Measurements from ENCODE around the gene HSPD1. TPM values are rescaled to one million over a fixed set of nuclear protein-coding genes. Genes with fewer than 3 reads are reported as not detected.

Gene HSPD1
- total and polyA plus RNA-seq, 9 of the 15 experiments (the other 6 are each of a cell fraction or from before 2014, with no cell fraction given), result 398 to 1,014 (median 622) TPM

DNA sequence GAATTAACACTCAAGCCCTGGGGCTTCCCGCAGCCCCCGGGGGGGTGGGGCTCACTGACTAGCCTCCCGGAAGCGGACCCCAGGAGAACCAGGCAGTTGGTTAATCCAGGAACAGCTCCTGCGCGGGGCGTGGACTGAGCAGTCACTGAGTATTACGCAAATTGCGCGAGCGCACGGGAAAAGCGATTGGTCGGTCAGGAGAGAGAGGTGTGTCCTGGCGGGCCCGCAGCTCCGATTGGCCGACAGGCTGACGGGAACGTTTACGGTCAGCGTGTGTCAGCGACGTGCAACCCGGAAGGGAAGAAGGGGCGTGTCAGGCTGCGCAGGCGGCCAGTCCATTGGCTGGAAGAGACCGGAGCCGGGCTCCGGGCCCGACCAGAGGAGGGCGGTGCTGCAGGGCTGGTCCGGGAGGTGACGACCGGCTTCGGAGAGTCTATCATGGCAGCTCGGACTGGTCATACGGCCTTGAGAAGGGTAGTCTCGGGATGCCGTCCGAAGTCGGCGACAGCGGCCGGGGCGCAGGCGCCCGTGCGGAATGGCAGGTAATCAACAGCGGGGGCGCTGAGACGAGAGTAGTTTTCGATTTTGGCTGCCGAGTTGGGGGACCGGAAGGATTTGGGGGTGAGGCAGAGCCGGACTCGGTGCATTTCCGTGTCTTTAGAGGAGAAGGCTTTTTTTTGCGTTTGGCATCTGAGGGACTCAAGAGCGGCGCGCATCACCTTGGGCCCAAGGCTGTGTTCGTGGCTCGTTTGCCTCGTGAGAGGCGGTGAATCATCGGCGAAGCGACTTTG, 46.3 kb downstream of the HSPD1 start, which contains the start of gene COQ10B:
COQ10B (plus strand) TSS at position 430 of the 791 bp plus-strand sequence; CDS start at position 439, 9 bp downstream.
- Histone ChIP-seq H3K79me2 (ENCODE audit: control insufficient read depth, insufficient read depth, low read length) (peaks cover 45% of the 10 kb centered on the region), H3K4me3 (peak within 1 kb of the TSS; percentile 97), H3K9me1 (ENCODE audit: control insufficient read depth, insufficient read depth, low read length) (no peaks in the 10 kb centered on the region), H3K36me3 (ENCODE audit: control insufficient read depth, insufficient read depth, low read length) (peaks cover 4% of the 10 kb centered on the region; the same call in 1 of the 3 replicates), H4K20me1 (replicated peaks; ENCODE audit: control insufficient read depth, insufficient read depth, low read length) (no peaks in the 10 kb centered on the region), H3K9ac (ENCODE audit: insufficient read depth in 1 of 2, low read depth in 2 of 2, low read length in 2 of 2) (peak within 1 kb of the TSS; percentile 98 to 99), H3K4me1 (replicated peaks in 1 of 2; ENCODE audit: control insufficient read depth in 2 of 2, insufficient read depth in 2 of 2, low read length in 2 of 2) (peaks cover 0 to 3% of the 10 kb centered on the region in 2 experiments; a peak in 3 of 5 replicates), H3K27me3 (ENCODE audit: control insufficient read depth in 2 of 2, insufficient read depth in 2 of 2, low read length in 2 of 2) (no peaks in the 10 kb centered on the region), H2AFZ (ENCODE audit: low read depth, low read length) (peak within 1 kb of the TSS; percentile 93), H3K27ac (ENCODE audit: extremely low read depth, low read depth, low read length) (peak within 1 kb of the TSS; percentile 99), H3K9me3 (replicated peaks; ENCODE audit: control insufficient read depth, insufficient read depth, low read depth, low read length) (no peaks in the 10 kb centered on the region), H3K4me2 (ENCODE audit: insufficient read depth, low read length) (peak within 1 kb of the TSS; percentile 97)
- peak; percentile 98 for ATAC-seq
- peak; percentile 98 for FAIRE-seq
- TSS peak; percentile 73 for BruUV-seq (replicated peaks)
- intact Hi-C loops (cut with micrococcal nuclease) (loop anchor here (1.0 to 5.0 kb wide), 3 partner anchors 18 to 144 kb away; partner anchors contain the start of gene SF3B1), in situ Hi-C loops (cut with MboI) (no loop called here)
- WGBS (ENCODE audit: insufficient coverage, low coverage, missing lambda C conversion rate), result 1% methylated on average over 37 of the region's 70 CpGs
- peak; percentile 91 to 98 (median 94) for DNase-seq (ENCODE audit: extremely low read depth in 1 of 4, low spot score in 3 of 4)
- POLR2A ChIA-PET, result interaction anchor here (0.5 to 2.2 kb wide), 12 partner anchors 10 to 549 kb away, joined by 3 to 10 read pairs (median 6); partner anchors contain the start of genes HSPD1 and SF3B1
- CTCF ChIA-PET (ENCODE audit: low intra/inter-chr PET ratio), result no interaction called here
- TF ChIP-seq STAT5A (IDR thresholded peaks at IDR 0.05; ENCODE audit: borderline replicate concordance, low read length) (no peak), ZNF696 (CRISPR knock-in tag; conservative IDR thresholded peaks at IDR 0.05) (no peak), SREBF2 (CRISPR knock-in tag; IDR thresholded peaks at IDR 0.05) (no peak), HEY1 (CRISPR knock-in tag; IDR thresholded peaks at IDR 0.05; ENCODE audit: borderline replicate concordance) (no peak), ILK (tag; IDR thresholded peaks at IDR 0.05; ENCODE audit: borderline replicate concordance, low read depth) (no peak), ZNF586 (CRISPR knock-in tag; conservative IDR thresholded peaks at IDR 0.05) (no peak), TCF3 (CRISPR knock-in tag; IDR thresholded peaks at IDR 0.05) (no peak), TBL1XR1 (IDR thresholded peaks at IDR 0.05; ENCODE audit: low read length in 2 of 2) (peak; percentile 31 to 46; a peak in 2 of 4 replicates), HDAC1 (IDR thresholded peaks at IDR 0.05) (peak in 1 of 2 experiments; percentile 77; a peak in 2 of 4 replicates), SIRT6 (IDR thresholded peaks at IDR 0.05; ENCODE audit: low read depth, low read length) (no peak), ZNF76 (CRISPR knock-in tag; IDR thresholded peaks at IDR 0.05; ENCODE audit: borderline replicate concordance) (no peak), DDX20 (tag; IDR thresholded peaks at IDR 0.05; ENCODE audit: low read depth) (no peak), SOX6 (IDR thresholded peaks at IDR 0.05) (no peak)
- TF ChIP-seq, protein P1, sequence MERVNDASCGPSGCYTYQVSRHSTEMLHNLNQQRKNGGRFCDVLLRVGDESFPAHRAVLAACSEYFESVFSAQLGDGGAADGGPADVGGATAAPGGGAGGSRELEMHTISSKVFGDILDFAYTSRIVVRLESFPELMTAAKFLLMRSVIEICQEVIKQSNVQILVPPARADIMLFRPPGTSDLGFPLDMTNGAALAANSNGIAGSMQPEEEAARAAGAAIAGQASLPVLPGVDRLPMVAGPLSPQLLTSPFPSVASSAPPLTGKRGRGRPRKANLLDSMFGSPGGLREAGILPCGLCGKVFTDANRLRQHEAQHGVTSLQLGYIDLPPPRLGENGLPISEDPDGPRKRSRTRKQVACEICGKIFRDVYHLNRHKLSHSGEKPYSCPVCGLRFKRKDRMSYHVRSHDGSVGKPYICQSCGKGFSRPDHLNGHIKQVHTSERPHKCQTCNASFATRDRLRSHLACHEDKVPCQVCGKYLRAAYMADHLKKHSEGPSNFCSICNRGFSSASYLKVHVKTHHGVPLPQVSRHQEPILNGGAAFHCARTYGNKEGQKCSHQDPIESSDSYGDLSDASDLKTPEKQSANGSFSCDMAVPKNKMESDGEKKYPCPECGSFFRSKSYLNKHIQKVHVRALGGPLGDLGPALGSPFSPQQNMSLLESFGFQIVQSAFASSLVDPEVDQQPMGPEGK (CRISPR knock-in tag; IDR thresholded peaks at IDR 0.05; ENCODE audit: borderline replicate concordance), result no peak
- TF ChIP-seq, protein P2, sequence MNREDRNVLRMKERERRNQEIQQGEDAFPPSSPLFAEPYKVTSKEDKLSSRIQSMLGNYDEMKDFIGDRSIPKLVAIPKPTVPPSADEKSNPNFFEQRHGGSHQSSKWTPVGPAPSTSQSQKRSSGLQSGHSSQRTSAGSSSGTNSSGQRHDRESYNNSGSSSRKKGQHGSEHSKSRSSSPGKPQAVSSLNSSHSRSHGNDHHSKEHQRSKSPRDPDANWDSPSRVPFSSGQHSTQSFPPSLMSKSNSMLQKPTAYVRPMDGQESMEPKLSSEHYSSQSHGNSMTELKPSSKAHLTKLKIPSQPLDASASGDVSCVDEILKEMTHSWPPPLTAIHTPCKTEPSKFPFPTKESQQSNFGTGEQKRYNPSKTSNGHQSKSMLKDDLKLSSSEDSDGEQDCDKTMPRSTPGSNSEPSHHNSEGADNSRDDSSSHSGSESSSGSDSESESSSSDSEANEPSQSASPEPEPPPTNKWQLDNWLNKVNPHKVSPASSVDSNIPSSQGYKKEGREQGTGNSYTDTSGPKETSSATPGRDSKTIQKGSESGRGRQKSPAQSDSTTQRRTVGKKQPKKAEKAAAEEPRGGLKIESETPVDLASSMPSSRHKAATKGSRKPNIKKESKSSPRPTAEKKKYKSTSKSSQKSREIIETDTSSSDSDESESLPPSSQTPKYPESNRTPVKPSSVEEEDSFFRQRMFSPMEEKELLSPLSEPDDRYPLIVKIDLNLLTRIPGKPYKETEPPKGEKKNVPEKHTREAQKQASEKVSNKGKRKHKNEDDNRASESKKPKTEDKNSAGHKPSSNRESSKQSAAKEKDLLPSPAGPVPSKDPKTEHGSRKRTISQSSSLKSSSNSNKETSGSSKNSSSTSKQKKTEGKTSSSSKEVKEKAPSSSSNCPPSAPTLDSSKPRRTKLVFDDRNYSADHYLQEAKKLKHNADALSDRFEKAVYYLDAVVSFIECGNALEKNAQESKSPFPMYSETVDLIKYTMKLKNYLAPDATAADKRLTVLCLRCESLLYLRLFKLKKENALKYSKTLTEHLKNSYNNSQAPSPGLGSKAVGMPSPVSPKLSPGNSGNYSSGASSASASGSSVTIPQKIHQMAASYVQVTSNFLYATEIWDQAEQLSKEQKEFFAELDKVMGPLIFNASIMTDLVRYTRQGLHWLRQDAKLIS (CRISPR knock-in tag; IDR thresholded peaks at IDR 0.05), result peak; percentile 89; the same call in 1 of the 2 replicates

Measured in K562 (cell line).